H9 (cell line): ENCODE measurements around the gene KBTBD2. TPM values are rescaled to one million over a fixed set of nuclear protein-coding genes. Genes with fewer than 3 reads are reported as not detected.

Source experiments
- DNase-seq: peaks from one replicate; pipeline ENCODE4 v3.0.0-alpha.2; 2017
- H2AFZ ChIP-seq: one replicate; pipeline ENCODE4 v1.6.1; 2013; ENCODE audit warnings: mild to moderate bottlenecking, low read length, control low read depth, moderate library complexity
- H2AK5ac ChIP-seq: 2 replicates; pipeline ENCODE4 v1.6.1; 2013; ENCODE audit warnings: low read length, control low read depth, mixed read lengths; ENCODE audit not compliant: insufficient read length
- H2BK120ac ChIP-seq: one replicate; pipeline ENCODE4 v1.6.1; 2013; ENCODE audit warnings: low read depth, mild to moderate bottlenecking, low read length, control low read depth, inconsistent platforms; ENCODE audit not compliant: poor library complexity, severe bottlenecking
- H2BK12ac ChIP-seq: 2 replicates; pipeline ENCODE4 v1.6.1; 2013; ENCODE audit warnings: low read length, control low read depth, mixed read lengths, low read depth; ENCODE audit not compliant: insufficient read length
- H2BK15ac ChIP-seq: 2 replicates; pipeline ENCODE4 v1.6.1; 2013; ENCODE audit warnings: low read depth, low read length, control low read depth
- H2BK20ac ChIP-seq: one replicate; pipeline ENCODE4 v1.6.1; 2013; ENCODE audit warnings: low read depth, mild to moderate bottlenecking, low read length, control low read depth, inconsistent platforms; ENCODE audit not compliant: poor library complexity, severe bottlenecking
- H2BK5ac ChIP-seq: 2 replicates; pipeline ENCODE4 v1.6.1; 2013; ENCODE audit warnings: low read length, control low read depth, mixed read lengths; ENCODE audit not compliant: insufficient read length
- H3K14ac ChIP-seq: 2 replicates; pipeline ENCODE4 v1.6.1; 2013; ENCODE audit warnings: low read length, control low read depth; ENCODE audit not compliant: insufficient read depth
- H3K18ac ChIP-seq: 2 replicates; pipeline ENCODE4 v1.6.1; 2013; ENCODE audit warnings: low read depth, mild to moderate bottlenecking, mixed read lengths, low read length, control low read depth; ENCODE audit not compliant: insufficient read length
- H3K23ac ChIP-seq: 2 replicates; pipeline ENCODE4 v1.6.1; 2013; ENCODE audit warnings: low read length, control low read depth, mixed read lengths, low read depth; ENCODE audit not compliant: insufficient read length
- H3K23me2 ChIP-seq: 2 replicates; pipeline ENCODE4 v1.6.1; 2013; ENCODE audit warnings: low read depth, mild to moderate bottlenecking, mixed read lengths, low read length, control low read depth; ENCODE audit not compliant: insufficient read length, poor library complexity, severe bottlenecking
- H3K27ac ChIP-seq: 2 replicates; pipeline ENCODE4 v1.5.1; 2013; ENCODE audit warnings: low read length, control low read depth, mixed read lengths, low read depth; ENCODE audit not compliant: insufficient read length
- H3K27me3 ChIP-seq: 2 replicates; pipeline ENCODE4 v1.6.1; 2013; ENCODE audit warnings: low read length, control low read depth, inconsistent platforms; ENCODE audit not compliant: insufficient read depth
- H3K4ac ChIP-seq: 2 replicates; pipeline ENCODE4 v1.6.1; 2013; ENCODE audit warnings: low read depth, mild to moderate bottlenecking, control low read depth, inconsistent platforms, low read length, moderate library complexity
- H3K4me1 ChIP-seq: 2 replicates; pipeline ENCODE4 v1.6.1; 2013; ENCODE audit warnings: low read length, control low read depth, inconsistent platforms; ENCODE audit not compliant: insufficient read depth
- H3K4me2 ChIP-seq: 2 replicates; pipeline ENCODE4 v1.6.1; 2013; ENCODE audit warnings: low read length, control low read depth, mixed read lengths; ENCODE audit not compliant: insufficient read length, insufficient read depth
- H3K56ac ChIP-seq: 2 replicates; pipeline ENCODE4 v1.6.1; 2013; ENCODE audit warnings: low read depth, mild to moderate bottlenecking, mixed read lengths, low read length, control low read depth; ENCODE audit not compliant: insufficient read length
- H3K79me1 ChIP-seq: 2 replicates; pipeline ENCODE4 v1.6.1; 2013; ENCODE audit warnings: low read depth, mild to moderate bottlenecking, moderate library complexity, low read length, control low read depth, inconsistent platforms; ENCODE audit not compliant: insufficient read depth, poor library complexity, severe bottlenecking
- H3K79me2 ChIP-seq: 2 replicates; pipeline ENCODE4 v1.6.1; 2013; ENCODE audit warnings: low read length, control low read depth, inconsistent platforms; ENCODE audit not compliant: insufficient read depth
- H3K9ac ChIP-seq: 2 replicates; pipeline ENCODE4 v1.6.1; 2013; ENCODE audit warnings: low read length, control low read depth, mixed read lengths; ENCODE audit not compliant: insufficient read length; ENCODE audit errors: extremely low read depth
- H3K9me3 ChIP-seq: one replicate; pipeline ENCODE4 v1.6.1; 2013; ENCODE audit warnings: low read depth, low read length, inconsistent platforms; ENCODE audit not compliant: control insufficient read depth
- H3T11ph ChIP-seq: one replicate; pipeline ENCODE4 v1.6.1; 2013; ENCODE audit warnings: mild to moderate bottlenecking, low read length, control low read depth, inconsistent platforms
- H4K20me1 ChIP-seq: one replicate; pipeline ENCODE4 v1.6.1; 2013; ENCODE audit not compliant: control insufficient read depth, insufficient read length, insufficient read depth
- H4K5ac ChIP-seq: 2 replicates; pipeline ENCODE4 v1.6.1; 2013; ENCODE audit warnings: low read depth, mild to moderate bottlenecking, mixed read lengths, low read length, control low read depth; ENCODE audit not compliant: insufficient read length
- H4K8ac ChIP-seq: replicated peaks from 2 replicates; pipeline ENCODE4 v1.6.1; 2013; ENCODE audit warnings: low read length, control low read depth, mixed read lengths, low read depth; ENCODE audit not compliant: insufficient read length
- H4K91ac ChIP-seq: 2 replicates; pipeline ENCODE4 v1.6.1; 2013; ENCODE audit warnings: low read depth, mild to moderate bottlenecking, moderate library complexity, mixed read lengths, low read length, control low read depth; ENCODE audit not compliant: insufficient read length
- H3K27ac Mint-ChIP-seq, 3 experiments: 2 replicates in 2 of 3; 3 replicates in 1 of 3; pipeline ENCODE4 v1.8.0; 2020 to 2021; ENCODE audit warnings: mixed read lengths in 3 of 3, mild to moderate bottlenecking in 1 of 3, moderate library complexity in 1 of 3
- H3K27me3 Mint-ChIP-seq: 2 replicates; pipeline ENCODE4 v1.8.0; 2021; ENCODE audit warnings: low read depth, mild to moderate bottlenecking, moderate library complexity, mixed read lengths
- H3K36me3 Mint-ChIP-seq, 3 experiments: 2 replicates in 2 of 3; 3 replicates in 1 of 3; pipeline ENCODE4 v1.8.0; 2020 to 2021; ENCODE audit warnings: low read depth in 3 of 3, mixed read lengths in 3 of 3; ENCODE audit not compliant: insufficient read depth in 1 of 3
- H3K4me1 Mint-ChIP-seq, 2 experiments: 2 replicates each; pipeline ENCODE4 v1.8.0; 2020; ENCODE audit warnings: mixed read lengths in 2 of 2
- H3K4me3 Mint-ChIP-seq, 2 experiments: 2 replicates in 1 of 2; 3 replicates in 1 of 2; pipeline ENCODE4 v1.8.0; 2020 to 2021; ENCODE audit warnings: mild to moderate bottlenecking in 2 of 2, mixed read lengths in 2 of 2, moderate library complexity in 1 of 2
- H3K9me3 Mint-ChIP-seq, 2 experiments: 2 replicates in 1 of 2; 3 replicates in 1 of 2; pipeline ENCODE4 v1.8.0; 2020; ENCODE audit warnings: mild to moderate bottlenecking in 2 of 2, mixed read lengths in 2 of 2, moderate library complexity in 1 of 2
- WGBS: extraction: QIAGEN DNeasy Blood & Tissue Kit; methylation state at CpG from one replicate; pipeline ENCODE4 v1.1.7; 2013; ENCODE audit warnings: missing lambda C conversion rate, low lambda C conversion rate, mixed read lengths; ENCODE audit not compliant: insufficient read length; ENCODE audit errors: extremely low coverage; 5-methylcytosine and 5-hydroxymethylcytosine counted together
- total RNA-seq: library from RNA; stranded (reverse); gene quantifications from 2 replicates; pipeline ENCODE4 v1.2.1, GENCODE V29; 2021
- TF ChIP-seq, protein P1 (sequence below): fragments of 200-600 bp; sonication (generic); conservative IDR thresholded peaks from 3 replicates; pipeline ENCODE4 v1.8.0; 2021; ENCODE audit warnings: antibody characterized with exemption, mild to moderate bottlenecking

KBTBD2 gene
- total RNA-seq, 1 experiment from 2014 or later, result 34.2 TPM

- no peak overlapping the region for H2AK5ac ChIP-seq
- H3K27ac ChIP-seq, result no peak overlapping the region
- no peak overlapping the region for H3K18ac ChIP-seq
- DNase-seq, result no peak
- no peak overlapping the region for H3K4ac ChIP-seq
- Mint-ChIP-seq H3K36me3 (no peaks in the 10 kb centered on the region; a peak in 1 of 7 replicates), H3K4me1 (peaks cover 17 to 20% of the 10 kb centered on the region in 2 experiments), H3K4me3 (no peak overlapping the region), H3K27ac (no peak overlapping the region), H3K9me3 (no peaks in the 10 kb centered on the region; a peak in 2 of 5 replicates), H3K27me3 (no peaks in the 10 kb centered on the region)
- no peaks in the 10 kb centered on the region for H3K4me1 ChIP-seq
- no peaks in the 10 kb centered on the region for H3K9me3 ChIP-seq
- H3K23ac ChIP-seq, result no peak overlapping the region
- H3K14ac ChIP-seq, result no peak overlapping the region
- peaks cover 37% of the 10 kb centered on the region; the same call in 1 of the 2 replicates for H3K79me2 ChIP-seq
- no peak overlapping the region for H3K4me2 ChIP-seq
- no CpG with 5 or more reads among the region's 3 CpGs for WGBS
- TF ChIP-seq, protein P1, sequence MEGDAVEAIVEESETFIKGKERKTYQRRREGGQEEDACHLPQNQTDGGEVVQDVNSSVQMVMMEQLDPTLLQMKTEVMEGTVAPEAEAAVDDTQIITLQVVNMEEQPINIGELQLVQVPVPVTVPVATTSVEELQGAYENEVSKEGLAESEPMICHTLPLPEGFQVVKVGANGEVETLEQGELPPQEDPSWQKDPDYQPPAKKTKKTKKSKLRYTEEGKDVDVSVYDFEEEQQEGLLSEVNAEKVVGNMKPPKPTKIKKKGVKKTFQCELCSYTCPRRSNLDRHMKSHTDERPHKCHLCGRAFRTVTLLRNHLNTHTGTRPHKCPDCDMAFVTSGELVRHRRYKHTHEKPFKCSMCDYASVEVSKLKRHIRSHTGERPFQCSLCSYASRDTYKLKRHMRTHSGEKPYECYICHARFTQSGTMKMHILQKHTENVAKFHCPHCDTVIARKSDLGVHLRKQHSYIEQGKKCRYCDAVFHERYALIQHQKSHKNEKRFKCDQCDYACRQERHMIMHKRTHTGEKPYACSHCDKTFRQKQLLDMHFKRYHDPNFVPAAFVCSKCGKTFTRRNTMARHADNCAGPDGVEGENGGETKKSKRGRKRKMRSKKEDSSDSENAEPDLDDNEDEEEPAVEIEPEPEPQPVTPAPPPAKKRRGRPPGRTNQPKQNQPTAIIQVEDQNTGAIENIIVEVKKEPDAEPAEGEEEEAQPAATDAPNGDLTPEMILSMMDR, result no peak
- H2BK120ac ChIP-seq, result no peak overlapping the region
- no peak overlapping the region for H3K9ac ChIP-seq
- no peak overlapping the region for H4K91ac ChIP-seq
- peaks cover 5% of the 10 kb centered on the region for H3K79me1 ChIP-seq
- H2BK12ac ChIP-seq, result no peak overlapping the region
- H3K23me2 ChIP-seq, result peaks cover 10% of the 10 kb centered on the region
- no peaks in the 10 kb centered on the region for H4K20me1 ChIP-seq
- H2BK15ac ChIP-seq, result no peak overlapping the region
- H3K27me3 ChIP-seq, result no peaks in the 10 kb centered on the region
- H2BK5ac ChIP-seq, result no peak overlapping the region
- no peak overlapping the region for H3T11ph ChIP-seq
- no peak overlapping the region for H4K5ac ChIP-seq
- H3K56ac ChIP-seq, result no peak overlapping the region
- no peak overlapping the region for H4K8ac ChIP-seq
- H2AFZ ChIP-seq, result no peak overlapping the region
- H2BK20ac ChIP-seq, result no peak overlapping the region
These were observed 4.2 kb downstream of the KBTBD2 start for GRCh38 chr7:32887395-32887794.
